ENCODE data around the gene MIOX.

The MIOX gene

GRCh38 chr22:50440544-50441249 is 46.0 kb upstream of the MIOX start (continued):
- no peak for TF ChIP-seq ZNF76 (tag by site-specific recombination; IDR thresholded peaks at IDR 0.05; ENCODE audit: borderline replicate concordance, low read depth)
- no peak for TF ChIP-seq ZNF768 (tag by site-specific recombination; IDR thresholded peaks at IDR 0.05)
- no peak for TF ChIP-seq ZNF555 (tag by site-specific recombination; conservative IDR thresholded peaks at IDR 0.05)
- TF ChIP-seq, protein P1, sequence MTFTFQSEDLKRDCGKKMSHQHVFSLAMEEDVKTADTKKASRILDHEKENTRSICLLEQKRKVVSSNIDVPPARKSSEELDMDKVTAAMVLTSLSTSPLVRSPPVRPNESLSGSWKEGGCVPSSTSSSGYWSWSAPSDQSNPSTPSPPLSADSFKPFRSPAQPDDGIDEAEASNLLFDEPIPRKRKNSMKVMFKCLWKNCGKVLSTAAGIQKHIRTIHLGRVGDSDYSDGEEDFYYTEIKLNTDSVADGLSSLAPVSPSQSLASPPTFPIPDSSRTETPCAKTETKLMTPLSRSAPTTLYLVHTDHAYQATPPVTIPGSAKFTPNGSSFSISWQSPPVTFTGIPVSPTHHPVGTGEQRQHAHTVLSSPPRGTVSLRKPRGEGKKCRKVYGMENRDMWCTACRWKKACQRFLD (tag by site-specific recombination; IDR thresholded peaks at IDR 0.05): no peak
- no peak for TF ChIP-seq INSM2 (tag by site-specific recombination; IDR thresholded peaks at IDR 0.05)
- no peak for TF ChIP-seq EGR2 (tag by site-specific recombination; IDR thresholded peaks at IDR 0.05; ENCODE audit: low read depth)
- peak; percentile 53; the same call in 1 of the 2 replicates for TF ChIP-seq KLF1 (tag by site-specific recombination; IDR thresholded peaks at IDR 0.05)
- TF ChIP-seq WT1 (tag by site-specific recombination; IDR thresholded peaks at IDR 0.05): no peak

GRCh38 chr22:50441428-50441993 is 45.1 kb upstream of the MIOX start:
- Histone ChIP-seq H3K4me3 (ENCODE audit: low read depth, low read length) (no peak overlapping the region), H3K9me3 (ENCODE audit: control insufficient read depth, insufficient read depth, low read depth, low read length) (no peaks in the 10 kb centered on the region), H3K27ac (ENCODE audit: extremely low read depth, low read depth, low read length) (no peak overlapping the region), H3K36me3 (ENCODE audit: control insufficient read depth in 2 of 2, insufficient read depth in 1 of 2, low read length in 2 of 2) (peaks cover 0 to 87% of the 10 kb centered on the region in 2 experiments; a peak in 1 of 3 replicates), H3K4me1 (ENCODE audit: control insufficient read depth, insufficient read depth, low read length) (no peaks in the 10 kb centered on the region; the same call in 1 of the 2 replicates)
- ChIA-PET CTCF (no interaction called here), POLR2A (interaction anchor here (0.6 kb wide), 1 partner anchor 55 kb away, joined by 6 read pairs; no protein-coding TSS in a partner anchor)
- TF ChIP-seq, protein P2, sequence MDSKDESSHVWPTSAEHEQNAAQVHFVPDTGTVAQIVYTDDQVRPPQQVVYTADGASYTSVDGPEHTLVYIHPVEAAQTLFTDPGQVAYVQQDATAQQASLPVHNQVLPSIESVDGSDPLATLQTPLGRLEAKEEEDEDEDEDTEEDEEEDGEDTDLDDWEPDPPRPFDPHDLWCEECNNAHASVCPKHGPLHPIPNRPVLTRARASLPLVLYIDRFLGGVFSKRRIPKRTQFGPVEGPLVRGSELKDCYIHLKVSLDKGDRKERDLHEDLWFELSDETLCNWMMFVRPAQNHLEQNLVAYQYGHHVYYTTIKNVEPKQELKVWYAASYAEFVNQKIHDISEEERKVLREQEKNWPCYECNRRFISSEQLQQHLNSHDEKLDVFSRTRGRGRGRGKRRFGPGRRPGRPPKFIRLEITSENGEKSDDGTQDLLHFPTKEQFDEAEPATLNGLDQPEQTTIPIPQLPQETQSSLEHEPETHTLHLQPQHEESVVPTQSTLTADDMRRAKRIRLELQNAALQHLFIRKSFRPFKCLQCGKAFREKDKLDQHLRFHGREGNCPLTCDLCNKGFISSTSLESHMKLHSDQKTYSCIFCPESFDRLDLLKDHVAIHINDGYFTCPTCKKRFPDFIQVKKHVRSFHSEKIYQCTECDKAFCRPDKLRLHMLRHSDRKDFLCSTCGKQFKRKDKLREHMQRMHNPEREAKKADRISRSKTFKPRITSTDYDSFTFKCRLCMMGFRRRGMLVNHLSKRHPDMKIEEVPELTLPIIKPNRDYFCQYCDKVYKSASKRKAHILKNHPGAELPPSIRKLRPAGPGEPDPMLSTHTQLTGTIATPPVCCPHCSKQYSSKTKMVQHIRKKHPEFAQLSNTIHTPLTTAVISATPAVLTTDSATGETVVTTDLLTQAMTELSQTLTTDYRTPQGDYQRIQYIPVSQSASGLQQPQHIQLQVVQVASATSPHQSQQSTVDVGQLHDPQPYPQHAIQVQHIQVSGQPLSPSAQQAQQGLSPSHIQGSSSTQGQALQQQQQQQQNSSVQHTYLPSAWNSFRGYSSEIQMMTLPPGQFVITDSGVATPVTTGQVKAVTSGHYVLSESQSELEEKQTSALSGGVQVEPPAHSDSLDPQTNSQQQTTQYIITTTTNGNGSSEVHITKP (tag by site-specific recombination; IDR thresholded peaks at IDR 0.05): no peak
- no peak for TF ChIP-seq ZSCAN5A (tag by site-specific recombination; IDR thresholded peaks at IDR 0.05)
- TF ChIP-seq ZBTB26 (tag by site-specific recombination; optimal IDR thresholded peaks at IDR 0.05): no peak
- TF ChIP-seq ZNF341 (tag by site-specific recombination; IDR thresholded peaks at IDR 0.05; ENCODE audit: low read depth): no peak; the same call in 1 of the 2 replicates
- no peak for TF ChIP-seq OSR2 (tag by site-specific recombination; IDR thresholded peaks at IDR 0.05)
- no peak for TF ChIP-seq KLF1 (tag by site-specific recombination; IDR thresholded peaks at IDR 0.05)
- TF ChIP-seq ZNF623 (tag by site-specific recombination; IDR thresholded peaks at IDR 0.05): peak; percentile 88
- no peak for TF ChIP-seq ZNF549 (tag by site-specific recombination; IDR thresholded peaks at IDR 0.05)

Measured in HEK293 (cell line).